SK-N-SH (cell line): ENCODE data around the gene TSPAN7. TPM values are rescaled to one million over a fixed set of nuclear protein-coding genes. Genes with fewer than 3 reads are reported as not detected.

Source experiments
- CTCF ChIA-PET: fragments of 300-600, 350-600 bp; formaldehyde crosslinking; extraction: SDS; loops from one replicate; lab custom pipeline; 2021; lab: Yijun Ruan, JAX
- POLR2A ChIA-PET: fragments of 350-600 bp; sonication (Branson Sonifier 250); formaldehyde crosslinking; extraction: SDS; loops from one replicate; lab custom pipeline; 2020; ENCODE audit warnings: antibody characterized with exemption, inconsistent platforms; lab: Yijun Ruan, JAX
- DNase-seq: peaks from one replicate; pipeline ENCODE4 v3.0.0; 2012
- H2AFZ ChIP-seq: fragments of 200-600 bp; sonication (generic); 2 replicates; pipeline ENCODE4 v1.8.1; 2016; ENCODE audit warnings: antibody characterized with exemption, mild to moderate bottlenecking, low read depth
- H3F3A ChIP-seq: fragments of 200-600 bp; sonication (generic); replicated peaks from 2 replicates; pipeline ENCODE3; 2016; ENCODE audit warnings: antibody characterized with exemption, mild to moderate bottlenecking; ENCODE audit not compliant: insufficient read depth
- H3K27ac ChIP-seq, 2 experiments: fragments of 200-500 bp in 1 of 2; fragments of 200-600 bp in 1 of 2; sonication (Bioruptor generic) in 1 of 2; sonication (generic), shearing (Covaris generic) in 1 of 2; 2 replicates each; pipeline versions ENCODE4 v1.5.1 to v1.6.1; 2014 to 2016; ENCODE audit warnings: low read depth in 2 of 2, inconsistent platforms in 1 of 2, low read length in 1 of 2, mild to moderate bottlenecking in 1 of 2, mixed read lengths in 1 of 2
- H3K27me3 ChIP-seq: fragments of 200-600 bp; sonication (generic), shearing (Covaris generic); 2 replicates; pipeline ENCODE4 v1.6.1; 2016; ENCODE audit warnings: mixed run types; ENCODE audit not compliant: insufficient read depth
- H3K36me3 ChIP-seq, 2 experiments: fragments of 200-500 bp in 1 of 2; fragments of 200-600 bp in 1 of 2; sonication (Bioruptor generic) in 1 of 2; sonication (generic) in 1 of 2; replicated peaks in 1 of 2; 2 replicates each; pipeline versions ENCODE3 to v1.5.1; 2014 to 2016; ENCODE audit warnings: low read length in 1 of 2, mild to moderate bottlenecking in 1 of 2; ENCODE audit not compliant: insufficient read depth in 2 of 2, control insufficient read depth in 1 of 2
- H3K4me1 ChIP-seq, 2 experiments: fragments of 200-500 bp in 1 of 2; fragments of 200-600 bp in 1 of 2; sonication (Bioruptor generic) in 1 of 2; sonication (generic), shearing (Covaris generic) in 1 of 2; 2 replicates each; pipeline versions ENCODE4 v1.5.1 to v1.6.1; 2014 to 2016; ENCODE audit warnings: low read depth in 1 of 2, low read length in 1 of 2, mixed run types in 1 of 2; ENCODE audit not compliant: insufficient read depth in 2 of 2, control insufficient read depth in 1 of 2
- H3K4me2 ChIP-seq: fragments of 200-600 bp; sonication (generic), shearing (Covaris generic); 2 replicates; pipeline ENCODE4 v1.6.1; 2017; ENCODE audit warnings: mixed run types
- H3K4me3 ChIP-seq, 2 experiments: fragments of 200-500 bp in 1 of 2; fragments of 200-600 bp in 1 of 2; sonication (Bioruptor generic) in 1 of 2; sonication (generic), shearing (Covaris generic) in 1 of 2; 2 replicates each; pipeline versions ENCODE4 v1.5.1 to v1.8.1; 2014 to 2016; ENCODE audit warnings: low read depth in 2 of 2, inconsistent platforms in 1 of 2, low read length in 1 of 2, mild to moderate bottlenecking in 1 of 2, mixed read lengths in 1 of 2, moderate library complexity in 1 of 2
- H3K79me2 ChIP-seq: fragments of 200-600 bp; sonication (generic); 2 replicates; pipeline ENCODE4 v1.8.1; 2017; ENCODE audit warnings: mild to moderate bottlenecking; ENCODE audit not compliant: insufficient read depth
- H3K9ac ChIP-seq: fragments of 200-600 bp; sonication (generic); 2 replicates; pipeline ENCODE4 v1.6.1; 2017; ENCODE audit warnings: mixed run types
- H3K9me2 ChIP-seq: fragments of 200-600 bp; sonication (generic); 2 replicates; pipeline ENCODE4 v1.6.1; 2017; ENCODE audit warnings: mixed run types
- H3K9me3 ChIP-seq: fragments of 200-600 bp; sonication (generic); 2 replicates; pipeline ENCODE4 v1.6.1; 2017; ENCODE audit warnings: mixed run types, mild to moderate bottlenecking, moderate library complexity
- H4K20me1 ChIP-seq: fragments of 200-600 bp; sonication (generic); 2 replicates; pipeline ENCODE4 v1.6.1; 2017; ENCODE audit warnings: mild to moderate bottlenecking, mixed run types; ENCODE audit not compliant: insufficient read depth
- ELF1 ChIP-seq: IDR thresholded peaks from 2 replicates; pipeline ENCODE4 v1.4.0; 2012
- EP300 ChIP-seq, 2 experiments: IDR thresholded peaks; 2 replicates each; pipeline versions ENCODE4 v1.4.0 to v1.6.1; 2012; ENCODE audit warnings: borderline replicate concordance in 1 of 2, low read depth in 1 of 2, low read length in 1 of 2
- FOSL2 ChIP-seq: IDR thresholded peaks from 2 replicates; pipeline ENCODE4 v1.4.0; 2012; ENCODE audit warnings: low read depth, mild to moderate bottlenecking, moderate library complexity, borderline replicate concordance
- FOXJ3 ChIP-seq: sonication (generic); formaldehyde crosslinking; IDR thresholded peaks from 2 replicates; pipeline ENCODE4 v1.5.1; 2020; ENCODE audit warnings: mild to moderate bottlenecking, missing genetic modification reagents
- GABPA ChIP-seq: IDR thresholded peaks from 2 replicates; pipeline ENCODE4 v1.4.0; 2012; ENCODE audit warnings: low read depth, mild to moderate bottlenecking
- JUND ChIP-seq: IDR thresholded peaks from 2 replicates; pipeline ENCODE4 v1.4.0; 2012
- MEF2A ChIP-seq: IDR thresholded peaks from 2 replicates; pipeline ENCODE4 v1.4.0; 2012; ENCODE audit warnings: low read depth, borderline replicate concordance
- RCOR1 ChIP-seq: fragments of 150-350 bp; IDR thresholded peaks from 2 replicates; pipeline ENCODE4 v1.6.1; 2017; ENCODE audit warnings: antibody characterized with exemption, low read length
- RFX5 ChIP-seq: IDR thresholded peaks from 2 replicates; pipeline ENCODE4 v1.6.1; 2012; ENCODE audit warnings: mild to moderate bottlenecking, improper control_type of control experiment, low read length
- RXRA ChIP-seq: IDR thresholded peaks from 2 replicates; pipeline ENCODE4 v1.4.0; 2012; ENCODE audit warnings: low read depth, mild to moderate bottlenecking, borderline replicate concordance
- SIN3A ChIP-seq: IDR thresholded peaks from 2 replicates; pipeline ENCODE4 v1.6.1; 2012; ENCODE audit warnings: low read depth, mild to moderate bottlenecking, low read length, moderate library complexity, borderline replicate concordance
- SMC3 ChIP-seq: IDR thresholded peaks from 2 replicates; pipeline ENCODE4 v1.6.1; 2012; ENCODE audit warnings: low read depth, low read length, improper control_type of control experiment
- TCF12 ChIP-seq: IDR thresholded peaks from 2 replicates; pipeline ENCODE4 v1.4.0; 2012
- TEAD4 ChIP-seq: IDR thresholded peaks from 2 replicates; pipeline ENCODE4 v1.4.0; 2012; ENCODE audit warnings: mild to moderate bottlenecking, borderline replicate concordance; ENCODE audit not compliant: insufficient read depth
- WGBS: methylation state at CpG from one replicate; pipeline ENCODE4 v1.1.6; 2017; ENCODE audit warnings: low lambda C conversion rate; 5-methylcytosine and 5-hydroxymethylcytosine counted together
- polyA plus RNA-seq, 3 experiments: library from polyadenylated mRNA; depleted of rRNA; stranded (reverse); fragments of >200 nt; gene quantifications; 2 replicates each; pipeline ENCODE4 v1.2.3, GENCODE V29; 2012
- TF ChIP-seq, protein P1 (sequence below): IDR thresholded peaks from 2 replicates; pipeline ENCODE4; 2012
- TF ChIP-seq, protein P2 (sequence below): fragments of 150-350 bp; IDR thresholded peaks from 2 replicates; pipeline ENCODE4 v1.6.1; 2017; ENCODE audit warnings: antibody characterized with exemption, low read length, low read depth, borderline replicate concordance
- TF ChIP-seq, protein P3 (sequence below): IDR thresholded peaks from 2 replicates; pipeline ENCODE4 v1.6.1; 2012; ENCODE audit warnings: mild to moderate bottlenecking, low read depth, low read length, moderate library complexity
- TF ChIP-seq, protein P4 (sequence below): IDR thresholded peaks from 2 replicates; pipeline ENCODE4 v1.4.0; 2012; ENCODE audit warnings: low read depth

TSPAN7 gene
- polyA plus RNA-seq, 1 of the 3 experiments (the other 2 are of a cell fraction), result 0.39 TPM

DNA sequence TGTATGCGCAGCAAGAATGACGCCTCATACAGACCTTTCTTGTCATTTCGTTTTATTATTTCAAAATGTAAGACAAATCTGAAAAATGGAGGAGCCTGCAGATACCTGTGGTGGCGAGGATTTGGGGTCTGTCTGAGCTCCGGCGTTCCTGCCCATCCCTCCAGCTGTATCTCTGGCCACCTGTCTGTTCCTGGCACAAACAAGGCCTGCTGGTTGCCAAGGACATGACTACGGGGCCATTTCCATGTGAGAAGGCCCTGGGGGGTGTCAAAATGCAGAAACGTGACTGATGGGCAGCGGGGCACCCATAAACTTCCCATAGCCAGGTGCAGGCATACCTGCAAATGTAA lies 591 bp upstream of the TSPAN7 start:
- ChIA-PET CTCF (interaction anchor here (1.9 kb wide), 1 partner anchor 185 kb away, joined by 5 read pairs; no protein-coding TSS in a partner anchor), POLR2A (no interaction called here)
- Histone ChIP-seq H3F3A (no peaks in the 10 kb centered on the region), H2AFZ (peak overlapping the region; percentile 25; the same call in 1 of the 2 replicates), H4K20me1 (no peaks in the 10 kb centered on the region), H3K9ac (no peak overlapping the region), H3K27me3 (peaks cover 8% of the 10 kb centered on the region; the same call in 1 of the 2 replicates), H3K9me2 (no peaks in the 10 kb centered on the region), H3K27ac (no peak overlapping the region; a peak in 1 of 4 replicates), H3K4me2 (peak overlapping the region; percentile 71; the same call in 1 of the 2 replicates), H3K4me3 (peak overlapping the region; percentile 37 to 50), H3K4me1 (peaks cover 0 to 3% of the 10 kb centered on the region in 2 experiments; a peak in 1 of 4 replicates), H3K79me2 (no peaks in the 10 kb centered on the region), H3K36me3 (no peaks in the 10 kb centered on the region), H3K9me3 (no peaks in the 10 kb centered on the region)
- DNase-seq, result no peak
- WGBS, result 44% methylated on average over 7 of the region's 9 CpGs
- TF ChIP-seq MEF2A (no peak), JUND (no peak), TCF12 (no peak), GABPA (no peak), TEAD4 (no peak)
- TF ChIP-seq, protein P1, sequence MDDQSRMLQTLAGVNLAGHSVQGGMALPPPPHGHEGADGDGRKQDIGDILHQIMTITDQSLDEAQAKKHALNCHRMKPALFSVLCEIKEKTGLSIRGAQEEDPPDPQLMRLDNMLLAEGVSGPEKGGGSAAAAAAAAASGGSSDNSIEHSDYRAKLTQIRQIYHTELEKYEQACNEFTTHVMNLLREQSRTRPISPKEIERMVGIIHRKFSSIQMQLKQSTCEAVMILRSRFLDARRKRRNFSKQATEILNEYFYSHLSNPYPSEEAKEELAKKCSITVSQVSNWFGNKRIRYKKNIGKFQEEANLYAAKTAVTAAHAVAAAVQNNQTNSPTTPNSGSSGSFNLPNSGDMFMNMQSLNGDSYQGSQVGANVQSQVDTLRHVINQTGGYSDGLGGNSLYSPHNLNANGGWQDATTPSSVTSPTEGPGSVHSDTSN, result no peak
- TF ChIP-seq, protein P2, sequence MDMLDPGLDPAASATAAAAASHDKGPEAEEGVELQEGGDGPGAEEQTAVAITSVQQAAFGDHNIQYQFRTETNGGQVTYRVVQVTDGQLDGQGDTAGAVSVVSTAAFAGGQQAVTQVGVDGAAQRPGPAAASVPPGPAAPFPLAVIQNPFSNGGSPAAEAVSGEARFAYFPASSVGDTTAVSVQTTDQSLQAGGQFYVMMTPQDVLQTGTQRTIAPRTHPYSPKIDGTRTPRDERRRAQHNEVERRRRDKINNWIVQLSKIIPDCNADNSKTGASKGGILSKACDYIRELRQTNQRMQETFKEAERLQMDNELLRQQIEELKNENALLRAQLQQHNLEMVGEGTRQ, result no peak

DNA sequence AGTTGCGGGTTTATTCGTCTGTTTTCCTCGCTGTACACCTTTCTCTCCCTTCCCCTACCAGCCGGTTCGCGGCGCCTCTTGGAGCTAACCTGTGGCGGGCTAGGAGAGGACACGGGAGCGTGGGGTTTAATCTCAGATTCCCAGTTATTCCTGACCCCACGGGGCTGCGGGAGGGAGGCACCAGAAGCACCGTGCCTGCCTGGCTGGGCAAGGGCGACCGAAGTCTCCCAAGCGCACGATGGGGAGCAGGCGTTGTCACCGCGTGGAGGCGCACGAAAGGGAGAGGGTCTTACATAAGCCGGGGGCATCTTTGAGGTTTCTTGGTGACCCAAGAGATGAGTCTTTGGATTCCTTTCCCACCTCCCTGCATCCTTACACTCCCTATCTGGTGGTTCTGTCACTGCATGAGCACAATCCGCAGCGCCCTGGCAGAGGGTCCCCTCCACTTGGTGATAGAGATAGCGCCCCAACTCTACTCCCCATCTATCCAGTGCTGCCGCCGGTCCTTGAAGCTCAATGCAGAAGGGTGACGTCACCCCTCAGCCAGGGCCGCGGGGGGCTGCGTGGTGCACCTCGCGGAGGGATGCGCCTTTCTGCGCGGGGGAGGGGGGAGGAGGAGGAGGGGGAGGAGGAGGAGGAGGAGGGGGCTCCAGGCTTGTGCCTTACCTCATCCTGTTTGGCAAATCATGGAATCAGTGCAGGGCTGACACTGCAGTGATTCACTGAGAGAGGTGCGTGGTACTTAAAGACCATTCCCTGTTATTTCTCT lies 793 bp downstream of the TSPAN7 start:
- peak overlapping the region; percentile 53 to 54 for H3K4me3 ChIP-seq
- POLR2A ChIA-PET, result no interaction called here
- H3K79me2 ChIP-seq, result no peaks in the 10 kb centered on the region
- no peak for TF ChIP-seq JUND
- TF ChIP-seq SMC3, result no peak
- TF ChIP-seq, protein P3, sequence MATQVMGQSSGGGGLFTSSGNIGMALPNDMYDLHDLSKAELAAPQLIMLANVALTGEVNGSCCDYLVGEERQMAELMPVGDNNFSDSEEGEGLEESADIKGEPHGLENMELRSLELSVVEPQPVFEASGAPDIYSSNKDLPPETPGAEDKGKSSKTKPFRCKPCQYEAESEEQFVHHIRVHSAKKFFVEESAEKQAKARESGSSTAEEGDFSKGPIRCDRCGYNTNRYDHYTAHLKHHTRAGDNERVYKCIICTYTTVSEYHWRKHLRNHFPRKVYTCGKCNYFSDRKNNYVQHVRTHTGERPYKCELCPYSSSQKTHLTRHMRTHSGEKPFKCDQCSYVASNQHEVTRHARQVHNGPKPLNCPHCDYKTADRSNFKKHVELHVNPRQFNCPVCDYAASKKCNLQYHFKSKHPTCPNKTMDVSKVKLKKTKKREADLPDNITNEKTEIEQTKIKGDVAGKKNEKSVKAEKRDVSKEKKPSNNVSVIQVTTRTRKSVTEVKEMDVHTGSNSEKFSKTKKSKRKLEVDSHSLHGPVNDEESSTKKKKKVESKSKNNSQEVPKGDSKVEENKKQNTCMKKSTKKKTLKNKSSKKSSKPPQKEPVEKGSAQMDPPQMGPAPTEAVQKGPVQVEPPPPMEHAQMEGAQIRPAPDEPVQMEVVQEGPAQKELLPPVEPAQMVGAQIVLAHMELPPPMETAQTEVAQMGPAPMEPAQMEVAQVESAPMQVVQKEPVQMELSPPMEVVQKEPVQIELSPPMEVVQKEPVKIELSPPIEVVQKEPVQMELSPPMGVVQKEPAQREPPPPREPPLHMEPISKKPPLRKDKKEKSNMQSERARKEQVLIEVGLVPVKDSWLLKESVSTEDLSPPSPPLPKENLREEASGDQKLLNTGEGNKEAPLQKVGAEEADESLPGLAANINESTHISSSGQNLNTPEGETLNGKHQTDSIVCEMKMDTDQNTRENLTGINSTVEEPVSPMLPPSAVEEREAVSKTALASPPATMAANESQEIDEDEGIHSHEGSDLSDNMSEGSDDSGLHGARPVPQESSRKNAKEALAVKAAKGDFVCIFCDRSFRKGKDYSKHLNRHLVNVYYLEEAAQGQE, result no peak
- no peak for TF ChIP-seq RCOR1
- TF ChIP-seq EP300 (IDR thresholded peaks at IDR 0.05; ENCODE audit: borderline replicate concordance in 1 of 2, low read depth in 1 of 2, low read length in 1 of 2), result no peak
- no peak for TF ChIP-seq FOXJ3 (CRISPR knock-in tag)
- no peak for TF ChIP-seq RXRA
- TF ChIP-seq ELF1, result no peak
- TF ChIP-seq SIN3A, result no peak
- TF ChIP-seq, protein P4, sequence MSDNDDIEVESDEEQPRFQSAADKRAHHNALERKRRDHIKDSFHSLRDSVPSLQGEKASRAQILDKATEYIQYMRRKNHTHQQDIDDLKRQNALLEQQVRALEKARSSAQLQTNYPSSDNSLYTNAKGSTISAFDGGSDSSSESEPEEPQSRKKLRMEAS, result no peak
- no peak for TF ChIP-seq RFX5
- TF ChIP-seq FOSL2, result no peak
- H3K4me1 ChIP-seq, result peaks cover 0 to 3% of the 10 kb centered on the region in 2 experiments; a peak in 1 of 4 replicates
- H3K4me2 ChIP-seq, result peak overlapping the region; percentile 71
- CTCF ChIA-PET, result interaction anchor here (0.7 to 1.9 kb wide), 4 partner anchors 10 to 186 kb away, joined by 3 to 5 read pairs (median 4); no protein-coding TSS in a partner anchor
- H3K9me2 ChIP-seq, result no peaks in the 10 kb centered on the region
- no peaks in the 10 kb centered on the region for H3K9me3 ChIP-seq
- H3K27me3 ChIP-seq, result peaks cover 8% of the 10 kb centered on the region; the same call in 1 of the 2 replicates
- H3K27ac ChIP-seq, result no peak overlapping the region; a peak in 1 of 4 replicates
- no peak overlapping the region for H3K9ac ChIP-seq
- H4K20me1 ChIP-seq, result no peaks in the 10 kb centered on the region
- H3F3A ChIP-seq, result no peaks in the 10 kb centered on the region
- peak overlapping the region; percentile 23; the same call in 1 of the 2 replicates for H2AFZ ChIP-seq
- 12% methylated on average over 26 of the region's 38 CpGs for WGBS
- peak; percentile 54 for DNase-seq
- no peaks in the 10 kb centered on the region for H3K36me3 ChIP-seq
